ENCODE measurements around the gene HIF1A.

- TF ChIP-seq CTCF (conservative IDR thresholded peaks at IDR 0.05 in 1 of 2, IDR thresholded peaks at IDR 0.05 in 1 of 2; ENCODE audit: low read depth in 1 of 2, low read length in 2 of 2) (no peak), EZH2 (IDR thresholded peaks at IDR 0.05; ENCODE audit: low read length, missing control alignments) (no peak)
Observed at GRCh38 chr14:61751475-61751989, 56.2 kb downstream of the HIF1A start.
